Measurements from ENCODE around the gene SPOCD1.

GRCh38 chr1:31799196-31799894 is 16.5 kb downstream of the SPOCD1 start:
- TF ChIP-seq ZNF513 (tag by site-specific recombination; IDR thresholded peaks at IDR 0.05), result no peak
- no peak for TF ChIP-seq ZNF324 (tag by site-specific recombination; IDR thresholded peaks at IDR 0.05)
- TF ChIP-seq REST (tag by site-specific recombination; IDR thresholded peaks at IDR 0.05), result no peak
- TF ChIP-seq ZFP41 (tag by site-specific recombination; IDR thresholded peaks at IDR 0.05; ENCODE audit: borderline replicate concordance), result no peak
- no peak for TF ChIP-seq TCF7L2 (IDR thresholded peaks at IDR 0.05; ENCODE audit: borderline replicate concordance, low read depth, low read length)
- no peak for TF ChIP-seq ZNF132 (tag by site-specific recombination; IDR thresholded peaks at IDR 0.05; ENCODE audit: borderline replicate concordance)
- TF ChIP-seq CTCF (tag by site-specific recombination; IDR thresholded peaks at IDR 0.05), result no peak
- no peak for TF ChIP-seq ZNF37A (tag by site-specific recombination; IDR thresholded peaks at IDR 0.05)
- TF ChIP-seq ZNF362 (tag by site-specific recombination; IDR thresholded peaks at IDR 0.05), result no peak
- TF ChIP-seq SCRT2 (tag by site-specific recombination; IDR thresholded peaks at IDR 0.05), result no peak
- no peak for TF ChIP-seq PATZ1 (tag by site-specific recombination; IDR thresholded peaks at IDR 0.05)
- TF ChIP-seq ZNF266 (tag by site-specific recombination; IDR thresholded peaks at IDR 0.05; ENCODE audit: low read depth), result no peak
- no peak for TF ChIP-seq ZNF404 (tag by site-specific recombination; IDR thresholded peaks at IDR 0.05)

Measured in HEK293 (cell line).